ENCODE data around the gene BPI.

BPI gene

GRCh38 chr20:38325905-38326304 lies 21.9 kb downstream of the BPI start:
- no peak overlapping the region for H2AFZ ChIP-seq
- no peaks in the 10 kb centered on the region for H3K27me3 ChIP-seq (ENCODE audit: control insufficient read depth, insufficient read depth, low read length)
- no peak overlapping the region for H3K27ac ChIP-seq
- H3K4me3 ChIP-seq (ENCODE audit: low read depth, low read length), result no peak overlapping the region
- H3K36me3 ChIP-seq (ENCODE audit: control insufficient read depth, insufficient read depth, low read length), result no peaks in the 10 kb centered on the region
- no peak for TF ChIP-seq CTCF (IDR thresholded peaks at IDR 0.05)
- H3K9me3 ChIP-seq (ENCODE audit: control insufficient read depth, low read length), result no peaks in the 10 kb centered on the region
- no peaks in the 10 kb centered on the region for H3K4me1 ChIP-seq
- no peak overlapping the region for H3K4me2 ChIP-seq (ENCODE audit: low read length)
- H3K9ac ChIP-seq, result no peak overlapping the region
- no peaks in the 10 kb centered on the region for H3K79me2 ChIP-seq

- Histone ChIP-seq H3K79me2 (no peaks in the 10 kb centered on the region), H2AFZ (no peak overlapping the region), H3K27ac (no peak overlapping the region), H3K9me3 (ENCODE audit: control insufficient read depth, low read length) (no peaks in the 10 kb centered on the region), H3K4me2 (ENCODE audit: low read length) (no peak overlapping the region), H3K27me3 (ENCODE audit: control insufficient read depth, insufficient read depth, low read length) (no peaks in the 10 kb centered on the region), H3K9ac (no peak overlapping the region), H3K36me3 (ENCODE audit: control insufficient read depth, insufficient read depth, low read length) (no peaks in the 10 kb centered on the region), H3K4me3 (ENCODE audit: low read depth, low read length) (no peak overlapping the region), H3K4me1 (no peaks in the 10 kb centered on the region)
- TF ChIP-seq CTCF (IDR thresholded peaks at IDR 0.05), result no peak
These were observed 22.4 kb downstream of the BPI start for GRCh38 chr20:38326309-38326708.

GRCh38 chr20:38330638-38331037 lies 26.7 kb downstream of the BPI start:
- Histone ChIP-seq H3K9me3 (ENCODE audit: control insufficient read depth, low read length) (no peaks in the 10 kb centered on the region), H3K4me1 (no peaks in the 10 kb centered on the region), H3K4me2 (ENCODE audit: low read length) (no peak overlapping the region), H2AFZ (no peak overlapping the region), H3K9ac (no peak overlapping the region), H3K36me3 (ENCODE audit: control insufficient read depth, insufficient read depth, low read length) (no peaks in the 10 kb centered on the region), H3K4me3 (ENCODE audit: low read depth, low read length) (no peak overlapping the region), H3K27ac (no peak overlapping the region), H3K79me2 (no peaks in the 10 kb centered on the region), H3K27me3 (ENCODE audit: control insufficient read depth, insufficient read depth, low read length) (no peaks in the 10 kb centered on the region)
- no peak for TF ChIP-seq CTCF (IDR thresholded peaks at IDR 0.05)

- no peaks in the 10 kb centered on the region for H3K79me2 ChIP-seq
- no peak for TF ChIP-seq CTCF (IDR thresholded peaks at IDR 0.05)
- H3K4me2 ChIP-seq (ENCODE audit: low read length), result no peak overlapping the region
- no peaks in the 10 kb centered on the region for H3K9me3 ChIP-seq (ENCODE audit: control insufficient read depth, low read length)
- no peak overlapping the region for H3K27ac ChIP-seq
- no peak overlapping the region for H2AFZ ChIP-seq
- no peak overlapping the region for H3K9ac ChIP-seq
- no peaks in the 10 kb centered on the region for H3K36me3 ChIP-seq (ENCODE audit: control insufficient read depth, insufficient read depth, low read length)
- no peaks in the 10 kb centered on the region for H3K27me3 ChIP-seq (ENCODE audit: control insufficient read depth, insufficient read depth, low read length)
- no peak overlapping the region for H3K4me3 ChIP-seq (ENCODE audit: low read depth, low read length)
- no peaks in the 10 kb centered on the region for H3K4me1 ChIP-seq
These were observed 27.3 kb downstream of the BPI start for GRCh38 chr20:38331245-38331644.

- Histone ChIP-seq H3K9ac (no peak overlapping the region), H3K79me2 (no peaks in the 10 kb centered on the region), H3K9me3 (ENCODE audit: control insufficient read depth, low read length) (no peaks in the 10 kb centered on the region), H3K4me2 (ENCODE audit: low read length) (no peak overlapping the region), H3K27me3 (ENCODE audit: control insufficient read depth, insufficient read depth, low read length) (no peaks in the 10 kb centered on the region), H3K4me1 (no peaks in the 10 kb centered on the region), H3K36me3 (ENCODE audit: control insufficient read depth, insufficient read depth, low read length) (no peaks in the 10 kb centered on the region), H2AFZ (no peak overlapping the region), H3K27ac (no peak overlapping the region), H3K4me3 (ENCODE audit: low read depth, low read length) (no peak overlapping the region)
- no peak for TF ChIP-seq CTCF (IDR thresholded peaks at IDR 0.05)
These were observed 27.9 kb downstream of the BPI start for GRCh38 chr20:38331814-38332213.
